Measurements from ENCODE around the gene LYAR.
"Not testable (repeated sequence)": the region's sequence is repeated elsewhere in the genome, so short reads cannot be mapped to it uniquely, and the experiment has no call there.

DNA sequence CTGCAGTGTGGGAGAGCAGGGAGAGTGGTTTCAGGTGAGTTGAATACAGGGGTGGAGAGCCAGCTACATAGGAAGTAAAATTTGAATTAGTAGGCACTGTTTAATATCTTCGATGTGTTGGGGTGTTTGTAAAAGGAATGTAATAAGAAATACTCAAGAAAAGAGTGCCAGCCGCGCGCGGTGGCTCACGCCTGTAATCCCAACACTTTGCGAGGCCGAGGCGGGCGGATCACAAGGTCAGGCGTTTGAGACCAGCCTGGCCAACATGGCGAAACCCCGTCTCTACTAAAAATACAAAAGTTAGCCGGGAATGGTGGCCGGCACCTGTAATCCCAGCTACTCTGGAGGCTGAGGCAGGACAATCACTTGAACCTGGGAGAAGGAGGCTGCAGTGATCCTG is 40.6 kb downstream of the LYAR start:
- TF ChIP-seq POLR2A (IDR thresholded peaks at IDR 0.05) = not testable (repeated sequence)
- TF ChIP-seq, protein P1, sequence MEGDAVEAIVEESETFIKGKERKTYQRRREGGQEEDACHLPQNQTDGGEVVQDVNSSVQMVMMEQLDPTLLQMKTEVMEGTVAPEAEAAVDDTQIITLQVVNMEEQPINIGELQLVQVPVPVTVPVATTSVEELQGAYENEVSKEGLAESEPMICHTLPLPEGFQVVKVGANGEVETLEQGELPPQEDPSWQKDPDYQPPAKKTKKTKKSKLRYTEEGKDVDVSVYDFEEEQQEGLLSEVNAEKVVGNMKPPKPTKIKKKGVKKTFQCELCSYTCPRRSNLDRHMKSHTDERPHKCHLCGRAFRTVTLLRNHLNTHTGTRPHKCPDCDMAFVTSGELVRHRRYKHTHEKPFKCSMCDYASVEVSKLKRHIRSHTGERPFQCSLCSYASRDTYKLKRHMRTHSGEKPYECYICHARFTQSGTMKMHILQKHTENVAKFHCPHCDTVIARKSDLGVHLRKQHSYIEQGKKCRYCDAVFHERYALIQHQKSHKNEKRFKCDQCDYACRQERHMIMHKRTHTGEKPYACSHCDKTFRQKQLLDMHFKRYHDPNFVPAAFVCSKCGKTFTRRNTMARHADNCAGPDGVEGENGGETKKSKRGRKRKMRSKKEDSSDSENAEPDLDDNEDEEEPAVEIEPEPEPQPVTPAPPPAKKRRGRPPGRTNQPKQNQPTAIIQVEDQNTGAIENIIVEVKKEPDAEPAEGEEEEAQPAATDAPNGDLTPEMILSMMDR (IDR thresholded peaks at IDR 0.05) = not testable (repeated sequence)

Measured in thyroid gland (tissue), 4 donors.